ENCODE measurements around the gene ANAPC7. TPM values are rescaled to one million over a fixed set of nuclear protein-coding genes. Genes with fewer than 3 reads are reported as not detected.
"Not testable (repeated sequence)": the region's sequence is repeated elsewhere in the genome, so short reads cannot be mapped to it uniquely, and the experiment has no call there.

The ANAPC7 gene
- total RNA-seq, 2 experiments from 2014 or later = 53.0 to 64.3 TPM

DNA sequence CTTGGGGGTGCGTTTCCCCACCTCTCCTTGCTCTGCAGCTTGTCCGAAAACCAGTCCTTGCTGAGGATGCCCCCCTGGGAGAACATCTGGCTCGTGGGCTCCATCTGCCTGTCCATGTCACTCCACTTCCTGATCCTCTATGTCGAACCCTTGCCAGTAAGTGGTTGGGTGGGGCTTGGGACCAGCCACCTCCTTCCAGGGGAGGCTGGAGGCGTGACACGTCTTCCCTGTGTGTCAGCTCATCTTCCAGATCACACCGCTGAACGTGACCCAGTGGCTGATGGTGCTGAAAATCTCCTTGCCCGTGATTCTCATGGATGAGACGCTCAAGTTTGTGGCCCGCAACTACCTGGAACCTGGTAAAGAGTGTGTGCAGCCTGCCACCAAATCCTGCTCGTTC, 57.5 kb downstream of the ANAPC7 start:
- no peaks in the 10 kb centered on the region for H3K9me3 Mint-ChIP-seq (ENCODE audit: insufficient read depth)
- H3K4me3 Mint-ChIP-seq = no peak overlapping the region
- no peak for DNase-seq
- no peak for ATAC-seq
- H3K27ac Mint-ChIP-seq = peak overlapping the region; percentile 7
- H3K4me1 Mint-ChIP-seq (ENCODE audit: low read depth) = peaks cover 36% of the 10 kb centered on the region
- H3K36me3 Mint-ChIP-seq (ENCODE audit: low read depth) = peaks cover 78% of the 10 kb centered on the region
- ChIA-PET CTCF (no interaction called here), POLR2A (no interaction called here)
- H3K27me3 Mint-ChIP-seq (ENCODE audit: low read depth) = no peaks in the 10 kb centered on the region

DNA sequence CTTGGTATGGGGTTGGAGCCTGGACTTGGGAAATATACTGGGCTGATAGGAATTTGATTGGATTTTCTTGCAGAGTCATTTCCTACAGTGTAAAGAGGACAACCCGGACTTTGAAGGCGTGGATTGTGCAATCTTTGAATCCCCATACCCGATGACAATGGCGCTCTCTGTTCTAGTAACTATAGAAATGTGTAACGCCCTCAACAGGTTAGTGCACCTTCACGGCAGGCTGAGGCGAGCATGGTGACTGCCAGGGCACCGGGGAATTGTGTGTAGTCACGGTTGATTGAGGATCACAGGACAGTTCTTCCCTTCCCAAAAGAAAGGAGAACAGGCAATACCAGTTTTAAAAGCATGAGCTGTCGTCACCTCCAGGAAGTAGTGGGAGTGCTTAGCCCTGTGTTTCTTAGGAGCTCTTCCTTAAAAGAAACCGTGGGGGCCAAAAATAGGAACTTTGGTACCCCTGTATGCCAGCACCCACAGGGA, 58.3 kb downstream of the ANAPC7 start:
- Mint-ChIP-seq H3K4me1 (ENCODE audit: low read depth) (peaks cover 29% of the 10 kb centered on the region), H3K27ac (no peak overlapping the region), H3K36me3 (ENCODE audit: low read depth) (peaks cover 79% of the 10 kb centered on the region), H3K9me3 (ENCODE audit: insufficient read depth) (no peaks in the 10 kb centered on the region), H3K4me3 (no peak overlapping the region), H3K27me3 (ENCODE audit: low read depth) (no peaks in the 10 kb centered on the region)
- ATAC-seq (no peak), DNase-seq (no peak)
- ChIA-PET POLR2A (no interaction called here), CTCF (no interaction called here)

DNA sequence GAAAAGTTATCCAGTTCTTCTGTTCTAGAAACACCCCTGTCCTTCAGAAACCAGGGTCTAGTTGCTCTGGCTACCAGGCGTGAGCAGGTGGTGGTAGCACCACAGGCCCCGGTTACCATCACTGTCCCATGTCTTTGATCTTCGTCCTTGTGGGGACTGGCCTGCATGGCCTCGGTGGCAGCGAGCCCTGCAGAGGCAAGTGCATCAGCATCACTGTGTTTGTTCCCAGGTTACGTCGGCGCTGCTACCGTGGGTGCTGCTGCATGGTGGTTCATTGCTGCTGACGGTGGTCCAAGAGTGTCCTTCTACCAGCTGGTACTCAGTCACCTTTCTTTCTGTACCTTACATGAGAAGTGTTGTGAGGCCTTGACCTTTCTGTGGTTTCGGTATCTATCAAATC, 58.9 kb downstream of the ANAPC7 start:
- Mint-ChIP-seq H3K27ac (no peak overlapping the region), H3K4me1 (ENCODE audit: low read depth) (peaks cover 23% of the 10 kb centered on the region), H3K36me3 (ENCODE audit: low read depth) (peaks cover 80% of the 10 kb centered on the region), H3K9me3 (ENCODE audit: insufficient read depth) (no peaks in the 10 kb centered on the region), H3K27me3 (ENCODE audit: low read depth) (no peaks in the 10 kb centered on the region), H3K4me3 (no peak overlapping the region)
- POLR2A ChIA-PET = no interaction called here
- ATAC-seq (no peak), DNase-seq (no peak)
- CTCF ChIA-PET = no interaction called here

DNA sequence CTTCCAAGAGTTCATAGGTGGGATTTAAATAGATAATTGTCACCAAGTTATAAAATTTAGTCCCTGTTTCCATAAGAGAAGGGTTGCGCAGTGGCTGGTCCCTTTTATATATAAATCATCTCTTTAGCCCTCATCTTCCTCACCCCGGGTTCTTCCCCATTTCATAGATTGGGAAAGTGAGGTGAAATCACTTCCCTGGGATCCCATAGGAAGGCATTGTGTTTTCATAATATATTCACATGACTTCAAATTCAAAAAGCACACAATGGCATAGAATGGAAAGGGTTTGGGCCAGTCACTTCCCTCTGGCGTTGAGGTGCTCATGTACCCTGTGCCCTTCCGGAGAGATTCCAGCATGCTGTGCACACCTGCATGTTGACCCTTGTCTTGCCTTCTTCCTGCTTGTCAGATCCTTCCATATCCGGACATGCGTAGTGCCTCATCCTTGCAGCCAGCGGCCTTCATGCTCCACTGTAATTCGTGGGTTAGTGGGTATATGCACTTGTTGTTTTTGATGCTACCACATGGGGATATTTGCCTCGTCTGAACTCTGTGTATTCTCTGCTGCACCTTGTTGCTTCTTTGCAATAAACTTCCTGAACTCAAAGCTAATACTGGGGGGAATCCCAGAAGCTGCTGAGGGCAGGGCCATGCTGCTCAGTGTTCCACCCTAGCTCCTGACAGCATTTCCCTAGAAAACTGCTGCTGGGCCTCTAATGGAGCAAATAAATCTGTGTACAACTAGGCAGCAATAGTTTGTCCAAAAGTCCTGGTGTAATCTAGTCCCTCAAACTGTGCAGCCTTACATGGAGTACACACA, 59.6 kb downstream of the ANAPC7 start:
- no peaks in the 10 kb centered on the region for H3K27me3 Mint-ChIP-seq (ENCODE audit: low read depth)
- no peak overlapping the region for H3K27ac Mint-ChIP-seq
- H3K4me1 Mint-ChIP-seq (ENCODE audit: low read depth) = peaks cover 16% of the 10 kb centered on the region
- ATAC-seq (no peak), DNase-seq (no peak)
- no peak overlapping the region for H3K4me3 Mint-ChIP-seq
- CTCF ChIA-PET = no interaction called here
- POLR2A ChIA-PET = interaction anchor here (0.6 kb wide), 1 partner anchor 120 kb away, joined by 5 read pairs; no protein-coding TSS in a partner anchor
- H3K9me3 Mint-ChIP-seq (ENCODE audit: insufficient read depth) = no peaks in the 10 kb centered on the region
- peaks cover 80% of the 10 kb centered on the region for H3K36me3 Mint-ChIP-seq (ENCODE audit: low read depth)

DNA sequence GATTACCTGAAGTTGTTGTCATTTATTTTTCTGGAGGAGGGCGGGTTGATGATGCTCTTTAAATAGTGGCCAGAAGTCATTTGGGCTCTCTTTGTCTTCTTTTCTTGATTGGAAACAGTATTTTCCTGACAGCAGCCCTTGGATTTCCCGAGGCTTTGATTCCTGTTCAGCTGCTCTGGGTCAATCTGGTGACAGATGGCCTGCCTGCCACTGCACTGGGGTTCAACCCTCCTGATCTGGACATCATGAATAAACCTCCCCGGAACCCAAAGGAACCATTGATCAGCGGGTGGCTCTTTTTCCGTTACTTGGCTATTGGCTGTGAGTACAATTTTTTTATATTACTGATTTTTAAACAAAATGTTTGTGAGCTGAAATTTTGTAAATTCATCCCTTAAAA, 60.4 kb downstream of the ANAPC7 start:
- ChIA-PET CTCF (interaction anchor here (1.0 kb wide), 1 partner anchor 11 kb away, joined by 3 read pairs; no protein-coding TSS in a partner anchor), POLR2A (interaction anchor here (0.6 to 0.8 kb wide), 3 partner anchors 88 to 233 kb away, joined by 3 to 5 read pairs (median 3); no protein-coding TSS in a partner anchor)
- DNase-seq = no peak
- no peaks in the 10 kb centered on the region for H3K9me3 Mint-ChIP-seq (ENCODE audit: insufficient read depth)
- no peaks in the 10 kb centered on the region for H3K27me3 Mint-ChIP-seq (ENCODE audit: low read depth)
- peaks cover 8% of the 10 kb centered on the region for H3K4me1 Mint-ChIP-seq (ENCODE audit: low read depth)
- no peak for ATAC-seq
- peaks cover 83% of the 10 kb centered on the region for H3K36me3 Mint-ChIP-seq (ENCODE audit: low read depth)
- H3K4me3 Mint-ChIP-seq = no peak overlapping the region
- no peak overlapping the region for H3K27ac Mint-ChIP-seq

DNA sequence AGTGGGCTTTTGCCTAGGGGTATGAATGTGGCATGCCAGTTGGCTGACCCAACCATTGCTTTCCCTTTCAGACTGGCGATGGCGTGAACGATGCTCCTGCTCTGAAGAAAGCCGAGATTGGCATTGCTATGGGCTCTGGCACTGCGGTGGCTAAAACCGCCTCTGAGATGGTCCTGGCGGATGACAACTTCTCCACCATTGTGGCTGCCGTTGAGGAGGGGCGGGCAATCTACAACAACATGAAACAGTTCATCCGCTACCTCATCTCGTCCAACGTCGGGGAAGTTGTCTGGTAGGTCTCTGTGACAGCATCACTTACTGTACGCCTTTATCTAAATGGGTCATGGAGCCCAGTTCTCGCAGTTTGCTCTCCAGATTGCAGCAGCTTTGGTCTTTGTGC, 61.4 kb downstream of the ANAPC7 start:
- no peak for DNase-seq
- H3K36me3 Mint-ChIP-seq (ENCODE audit: low read depth) = peaks cover 84% of the 10 kb centered on the region
- no peaks in the 10 kb centered on the region for H3K9me3 Mint-ChIP-seq (ENCODE audit: insufficient read depth)
- ATAC-seq = no peak
- H3K27ac Mint-ChIP-seq = no peak overlapping the region
- POLR2A ChIA-PET = no interaction called here
- CTCF ChIA-PET = interaction anchor here (1.0 kb wide), 1 partner anchor 12 kb away, joined by 3 read pairs; no protein-coding TSS in a partner anchor
- no peaks in the 10 kb centered on the region for H3K4me1 Mint-ChIP-seq (ENCODE audit: low read depth)
- no peak overlapping the region for H3K4me3 Mint-ChIP-seq
- H3K27me3 Mint-ChIP-seq (ENCODE audit: low read depth) = no peaks in the 10 kb centered on the region

DNA sequence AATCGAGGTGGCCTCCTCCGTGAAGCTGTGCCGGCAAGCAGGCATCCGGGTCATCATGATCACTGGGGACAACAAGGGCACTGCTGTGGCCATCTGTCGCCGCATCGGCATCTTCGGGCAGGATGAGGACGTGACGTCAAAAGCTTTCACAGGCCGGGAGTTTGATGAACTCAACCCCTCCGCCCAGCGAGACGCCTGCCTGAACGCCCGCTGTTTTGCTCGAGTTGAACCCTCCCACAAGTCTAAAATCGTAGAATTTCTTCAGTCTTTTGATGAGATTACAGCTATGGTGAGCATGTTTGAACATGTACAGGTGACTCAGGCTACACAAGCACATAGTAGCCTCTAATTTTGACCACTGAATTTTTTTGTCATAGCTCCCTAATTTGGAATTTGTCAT, 62.8 kb downstream of the ANAPC7 start:
- Mint-ChIP-seq H3K27ac (no peak overlapping the region), H3K27me3 (ENCODE audit: low read depth) (no peaks in the 10 kb centered on the region), H3K4me1 (ENCODE audit: low read depth) (no peaks in the 10 kb centered on the region)

DNA sequence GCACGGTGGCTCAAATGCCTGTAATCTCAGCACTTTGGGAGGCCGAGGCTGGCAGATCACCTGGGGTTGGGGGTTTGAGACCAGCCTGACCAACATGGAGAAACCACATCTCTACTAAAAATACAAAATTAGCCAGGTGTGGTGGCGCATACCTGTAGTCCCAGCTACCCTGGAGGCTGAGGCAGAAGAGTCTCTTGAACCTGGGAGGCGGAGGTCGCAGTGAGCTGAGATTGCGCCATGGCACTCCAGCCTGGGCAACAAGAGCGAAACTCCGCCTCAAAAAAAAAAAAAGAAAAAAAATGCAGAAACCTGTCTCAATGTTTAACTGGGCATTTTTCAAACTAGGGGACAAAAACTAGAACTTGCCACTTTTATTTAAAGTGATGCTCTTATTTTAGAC, 63.2 kb downstream of the ANAPC7 start:
- not testable (repeated sequence) for H3K9me3 Mint-ChIP-seq (ENCODE audit: insufficient read depth); H3K27ac Mint-ChIP-seq; DNase-seq; H3K27me3 Mint-ChIP-seq (ENCODE audit: low read depth); H3K4me3 Mint-ChIP-seq; ATAC-seq; H3K4me1 Mint-ChIP-seq (ENCODE audit: low read depth)
- ChIA-PET POLR2A (interaction anchor here (1.0 to 1.4 kb wide), 2 partner anchors 9 to 12 kb away, joined by 4 to 5 read pairs; no protein-coding TSS in a partner anchor), CTCF (interaction anchor here (1.2 to 1.9 kb wide), 3 partner anchors 10 to 91 kb away, joined by 5 to 7 read pairs (median 6); no protein-coding TSS in a partner anchor)
- peaks cover 83% of the 10 kb centered on the region for H3K36me3 Mint-ChIP-seq (ENCODE audit: low read depth)

More for the DNA sequence above, 62.8 kb downstream of the ANAPC7 start:
- Mint-ChIP-seq H3K9me3 (ENCODE audit: insufficient read depth) (no peaks in the 10 kb centered on the region), H3K36me3 (ENCODE audit: low read depth) (peaks cover 83% of the 10 kb centered on the region), H3K4me3 (no peak overlapping the region)
- POLR2A ChIA-PET = interaction anchor here (1.1 to 1.4 kb wide), 2 partner anchors 12 to 50 kb away, joined by 3 to 4 read pairs; no protein-coding TSS in a partner anchor
- ATAC-seq (no peak), DNase-seq (no peak)
- CTCF ChIA-PET = interaction anchor here (1.7 to 1.9 kb wide), 2 partner anchors 9 to 13 kb away, joined by 6 to 7 read pairs; no protein-coding TSS in a partner anchor

DNA sequence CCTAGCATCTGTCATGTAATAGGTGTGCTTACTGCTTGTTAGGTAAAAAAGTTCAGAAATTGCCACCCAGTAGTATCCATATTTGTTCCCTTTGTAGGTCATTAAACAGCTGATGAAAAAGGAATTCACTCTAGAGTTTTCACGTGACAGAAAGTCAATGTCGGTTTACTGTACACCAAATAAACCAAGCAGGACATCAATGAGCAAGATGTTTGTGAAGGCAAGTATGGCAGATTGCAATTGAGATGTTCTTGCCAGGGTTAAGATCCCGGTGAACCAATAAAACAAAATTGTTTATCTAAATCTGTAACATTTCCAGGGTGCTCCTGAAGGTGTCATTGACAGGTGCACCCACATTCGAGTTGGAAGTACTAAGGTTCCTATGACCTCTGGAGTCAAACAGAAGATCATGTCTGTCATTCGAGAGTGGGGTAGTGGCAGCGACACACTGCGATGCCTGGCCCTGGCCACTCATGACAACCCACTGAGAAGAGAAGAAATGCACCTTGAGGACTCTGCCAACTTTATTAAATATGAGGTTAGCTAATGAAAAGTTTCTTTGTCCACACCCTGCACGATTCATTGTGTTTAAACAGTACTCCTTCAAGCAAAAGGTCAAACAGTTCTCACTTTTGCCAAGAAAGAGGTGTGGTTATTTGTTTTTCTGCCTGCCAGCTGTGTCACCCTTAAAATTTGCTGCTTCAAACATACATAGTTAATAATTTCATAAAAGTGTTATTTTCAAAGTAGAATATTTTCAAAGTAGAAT, 64.1 kb downstream of the ANAPC7 start:
- DNase-seq (no peak), ATAC-seq (no peak)
- CTCF ChIA-PET = interaction anchor here (1.0 to 1.9 kb wide), 4 partner anchors 11 to 92 kb away, joined by 3 to 7 read pairs (median 4); no protein-coding TSS in a partner anchor
- POLR2A ChIA-PET = interaction anchor here (1.0 kb wide), 1 partner anchor 8 kb away, joined by 5 read pairs; no protein-coding TSS in a partner anchor
- H3K27me3 Mint-ChIP-seq (ENCODE audit: low read depth) = no peaks in the 10 kb centered on the region
- no peak overlapping the region for H3K4me3 Mint-ChIP-seq
- peaks cover 77% of the 10 kb centered on the region for H3K36me3 Mint-ChIP-seq (ENCODE audit: low read depth)
- no peak overlapping the region for H3K27ac Mint-ChIP-seq
- H3K4me1 Mint-ChIP-seq (ENCODE audit: low read depth) = no peaks in the 10 kb centered on the region
- no peaks in the 10 kb centered on the region for H3K9me3 Mint-ChIP-seq (ENCODE audit: insufficient read depth)

DNA sequence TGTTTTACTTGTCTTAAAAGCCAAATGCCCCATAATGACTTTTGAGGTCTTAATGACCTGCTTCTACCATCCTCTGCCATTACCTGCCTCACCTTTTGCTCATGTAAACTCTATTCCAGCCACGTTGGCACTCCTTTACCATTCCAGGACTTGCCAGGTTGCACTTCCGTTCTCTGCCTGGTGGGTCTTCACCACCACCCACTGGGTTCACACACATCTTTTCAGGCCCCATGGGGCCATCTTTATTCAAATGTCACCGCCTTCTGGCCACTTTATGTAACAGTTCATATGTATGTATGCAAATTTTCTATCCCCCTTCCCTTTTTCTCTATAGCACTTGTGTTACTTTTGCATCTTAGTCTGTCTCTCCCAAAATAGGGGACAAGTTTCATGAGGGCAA, 64.8 kb downstream of the ANAPC7 start:
- Mint-ChIP-seq H3K4me3 (no peak overlapping the region), H3K4me1 (ENCODE audit: low read depth) (no peaks in the 10 kb centered on the region), H3K27ac (no peak overlapping the region), H3K27me3 (ENCODE audit: low read depth) (no peaks in the 10 kb centered on the region), H3K36me3 (ENCODE audit: low read depth) (peaks cover 76% of the 10 kb centered on the region), H3K9me3 (ENCODE audit: insufficient read depth) (no peaks in the 10 kb centered on the region)
- no peak for ATAC-seq
- DNase-seq = no peak
- CTCF ChIA-PET = interaction anchor here (1.0 to 1.9 kb wide), 3 partner anchors 11 to 20 kb away, joined by 3 to 7 read pairs (median 3); no protein-coding TSS in a partner anchor
- POLR2A ChIA-PET = interaction anchor here (0.7 kb wide), 1 partner anchor 58 kb away, joined by 3 read pairs; no protein-coding TSS in a partner anchor

DNA sequence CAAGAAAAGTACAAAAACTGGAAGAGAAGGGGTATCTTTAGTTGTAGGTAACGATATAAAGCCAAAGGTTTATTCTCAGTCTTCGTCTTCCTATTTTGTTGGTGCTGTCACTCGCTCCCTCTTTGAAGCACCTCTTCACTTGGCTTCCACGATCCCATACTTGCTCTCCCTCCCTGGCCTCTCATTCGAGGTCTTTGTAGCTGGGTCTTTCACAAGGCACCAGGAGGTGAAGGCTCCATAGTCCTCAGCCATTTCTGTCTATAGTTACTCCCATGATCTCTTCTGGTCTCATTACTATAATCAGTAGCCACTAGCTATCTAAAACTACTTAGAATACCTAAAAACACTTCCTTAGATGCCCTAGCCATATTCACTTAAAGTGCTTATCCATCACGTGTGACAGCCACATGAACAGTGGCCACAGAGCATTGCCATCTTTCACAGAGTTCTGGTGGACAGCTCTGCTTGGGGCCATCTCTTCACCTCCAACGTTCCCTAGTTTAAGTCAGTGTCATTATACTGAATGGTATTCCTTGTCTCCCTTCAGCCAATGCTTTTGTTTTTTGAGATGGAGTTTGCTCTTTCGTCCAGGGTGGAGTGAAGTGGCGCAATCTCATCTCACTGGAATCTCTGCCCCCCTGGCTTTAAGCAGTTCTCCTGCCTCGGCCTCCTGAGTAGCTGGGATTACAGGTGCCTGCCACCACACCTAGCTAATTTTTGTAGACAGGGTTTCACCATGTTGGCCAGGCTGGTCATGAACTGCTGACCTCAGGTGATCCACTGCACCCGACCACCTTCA, 65.4 kb downstream of the ANAPC7 start:
- ChIA-PET CTCF (interaction anchor here (1.1 kb wide), 1 partner anchor 15 kb away, joined by 3 read pairs; no protein-coding TSS in a partner anchor), POLR2A (interaction anchor here (0.7 kb wide), 1 partner anchor 58 kb away, joined by 3 read pairs; no protein-coding TSS in a partner anchor)
- no peak overlapping the region for H3K27ac Mint-ChIP-seq
- no peak for ATAC-seq
- H3K4me1 Mint-ChIP-seq (ENCODE audit: low read depth) = no peaks in the 10 kb centered on the region
- H3K4me3 Mint-ChIP-seq = no peak overlapping the region
- H3K9me3 Mint-ChIP-seq (ENCODE audit: insufficient read depth) = no peaks in the 10 kb centered on the region
- DNase-seq = no peak
- peaks cover 75% of the 10 kb centered on the region for H3K36me3 Mint-ChIP-seq (ENCODE audit: low read depth)
- no peaks in the 10 kb centered on the region for H3K27me3 Mint-ChIP-seq (ENCODE audit: low read depth)
